Cerebellar nuclear complex (tissue), 1 donor: ENCODE measurements around the gene MTCL3.
A peak's percentile ranks its signal among the peaks of the same experiment; 100 is the strongest.

Experiments
- DNase-seq, 2 experiments: peaks; one replicate each; lab custom pipeline; 2025; lab: John Stamatoyannopoulos, UW

The MTCL3 gene

DNA sequence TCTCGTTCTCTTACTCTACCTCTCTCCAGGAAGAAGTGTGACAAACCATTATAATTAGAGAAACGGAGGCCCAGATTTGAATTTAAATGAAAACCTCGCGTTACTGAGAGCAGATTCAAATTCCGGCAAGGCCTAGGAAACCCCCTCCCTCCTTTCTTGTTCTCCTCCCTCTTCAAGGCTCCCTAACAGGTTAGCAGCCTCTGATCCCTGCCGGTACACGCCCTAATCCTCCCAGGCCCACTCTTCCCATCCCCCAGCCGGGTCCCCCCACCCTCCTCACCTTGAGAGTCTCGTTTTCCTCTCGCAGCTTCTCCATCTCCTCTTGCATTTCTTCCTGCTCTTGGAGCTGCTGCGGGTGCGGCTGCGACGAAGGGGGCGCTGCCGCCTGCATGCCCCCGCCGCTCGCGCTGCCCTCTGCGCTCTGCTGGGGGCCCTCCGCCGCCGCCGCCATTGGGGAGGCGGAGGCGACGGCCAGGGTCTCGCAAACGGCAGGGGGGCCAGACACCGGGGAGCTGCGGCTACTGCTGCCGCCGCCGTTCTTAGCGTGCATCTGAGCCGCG is 3.8 kb downstream of the MTCL3 start:
- no peak for DNase-seq

- DNase-seq = peak in 1 of 2 experiments; percentile 19
Observed at GRCh38 chr6:127514773-127515227, 4.3 kb downstream of the MTCL3 start.

DNA sequence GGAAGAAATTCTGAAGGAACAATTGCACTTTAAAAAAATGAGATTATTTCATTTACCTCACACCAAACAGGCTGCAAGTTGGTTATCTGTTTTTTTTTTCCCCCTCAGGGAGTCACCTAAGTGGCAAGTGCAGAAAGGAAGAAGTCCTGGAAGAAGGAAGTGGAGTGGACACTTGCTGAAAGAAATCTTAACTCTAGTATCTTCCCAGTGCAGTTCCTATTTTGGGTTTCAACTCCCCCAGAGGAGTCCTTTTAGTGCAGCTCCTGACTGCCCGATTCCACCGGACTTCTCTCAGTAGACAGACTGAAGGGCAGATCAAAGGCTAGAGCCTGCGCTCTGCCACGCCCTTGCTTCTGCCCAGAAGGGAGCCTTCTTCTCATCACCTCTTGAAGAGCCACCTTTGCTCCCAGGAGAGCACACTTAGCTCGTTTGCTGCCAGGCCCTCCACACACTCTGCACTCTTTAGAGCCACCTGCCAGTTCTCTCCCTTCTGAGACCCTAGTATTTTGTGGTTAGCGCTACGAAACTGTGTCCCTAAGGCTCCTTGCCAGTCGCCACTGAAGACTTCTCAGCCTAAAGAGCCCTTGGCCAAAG is 4.9 kb downstream of the MTCL3 start:
- no peak for DNase-seq

- no peak for DNase-seq
Observed at GRCh38 chr6:127513425-127513824, 5.7 kb downstream of the MTCL3 start.

DNA sequence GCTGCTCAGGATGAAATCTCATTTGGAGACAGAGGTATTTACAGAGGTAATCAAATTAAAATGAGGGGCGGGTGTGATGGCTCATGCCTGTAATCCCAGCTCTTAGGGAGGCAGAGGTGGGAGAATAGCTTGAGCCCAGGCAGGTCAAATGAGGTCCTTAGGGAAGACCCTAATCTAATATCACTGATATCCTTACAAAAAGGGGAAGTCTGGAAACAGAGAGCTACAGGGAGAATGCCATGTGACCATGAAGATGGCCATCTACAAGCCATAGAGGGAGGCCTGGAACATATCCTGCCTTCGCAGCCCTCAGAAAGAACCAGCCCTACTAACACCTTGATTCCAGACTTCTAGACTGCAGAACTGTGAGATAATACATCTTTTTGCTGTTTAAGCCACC is 8.3 kb downstream of the MTCL3 start:
- DNase-seq = no peak

DNA sequence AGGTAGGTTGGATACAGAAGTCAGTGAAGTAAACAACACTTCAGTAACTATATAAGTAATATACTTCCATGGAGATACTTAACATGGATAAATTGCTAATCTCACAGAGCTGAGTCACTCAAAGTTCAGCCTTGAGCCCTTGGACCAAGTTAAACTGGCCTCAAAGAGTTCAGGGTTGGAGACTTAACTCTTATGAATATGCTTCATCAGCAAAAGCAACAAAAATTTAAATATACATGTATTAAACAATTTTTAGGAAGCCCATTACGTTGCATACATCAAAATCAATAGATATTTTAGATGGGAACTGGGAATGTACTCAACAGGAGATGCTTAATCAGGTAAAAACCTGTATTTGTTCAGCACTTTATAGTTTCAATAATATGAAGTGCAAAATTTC is 12.2 kb downstream of the MTCL3 start:
- no peak for DNase-seq

GRCh38 chr6:127503022-127503421 is 16.1 kb downstream of the MTCL3 start:
- DNase-seq = no peak

GRCh38 chr6:127497410-127497809 is 21.7 kb downstream of the MTCL3 start:
- DNase-seq = no peak

DNA sequence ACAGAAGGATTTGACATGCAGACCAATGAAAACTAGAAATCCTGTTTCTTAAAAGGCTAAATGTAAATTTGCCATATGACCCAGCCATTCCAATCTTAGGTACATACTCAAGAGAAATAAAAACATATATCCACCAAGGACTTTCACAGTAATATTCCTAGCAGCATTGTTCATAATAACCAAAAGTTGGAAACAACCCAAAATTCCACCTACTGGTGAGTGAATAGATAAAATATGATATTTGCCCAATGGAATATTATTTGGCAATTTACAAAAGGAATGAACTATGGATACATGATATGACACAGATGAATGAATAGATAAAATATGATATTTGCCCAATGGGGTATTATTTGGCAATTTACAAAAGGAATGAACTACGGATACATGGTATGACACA is 22.7 kb downstream of the MTCL3 start:
- DNase-seq = no peak

- DNase-seq = no peak
Observed at GRCh38 chr6:127494240-127494767, 24.8 kb downstream of the MTCL3 start.

DNA sequence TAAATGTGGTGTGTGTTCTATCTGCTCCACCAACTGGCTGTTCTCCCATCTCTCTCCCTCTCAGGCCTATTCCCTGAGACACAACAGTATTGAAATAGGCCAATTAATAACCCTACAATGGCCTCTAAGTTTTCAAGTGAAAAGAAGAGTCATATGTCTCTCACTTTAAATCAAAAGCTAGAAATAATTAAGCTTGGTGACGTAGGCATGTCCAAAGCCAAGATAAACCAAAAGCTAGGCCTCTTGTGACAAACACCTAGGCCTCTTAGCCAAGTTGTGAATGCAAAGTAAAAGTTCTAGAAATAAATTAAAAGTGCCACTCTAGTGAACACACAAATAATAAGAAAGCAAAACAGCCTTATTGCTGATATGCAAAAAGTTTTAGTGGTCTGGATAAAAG is 29.9 kb downstream of the MTCL3 start:
- DNase-seq = no peak

DNA sequence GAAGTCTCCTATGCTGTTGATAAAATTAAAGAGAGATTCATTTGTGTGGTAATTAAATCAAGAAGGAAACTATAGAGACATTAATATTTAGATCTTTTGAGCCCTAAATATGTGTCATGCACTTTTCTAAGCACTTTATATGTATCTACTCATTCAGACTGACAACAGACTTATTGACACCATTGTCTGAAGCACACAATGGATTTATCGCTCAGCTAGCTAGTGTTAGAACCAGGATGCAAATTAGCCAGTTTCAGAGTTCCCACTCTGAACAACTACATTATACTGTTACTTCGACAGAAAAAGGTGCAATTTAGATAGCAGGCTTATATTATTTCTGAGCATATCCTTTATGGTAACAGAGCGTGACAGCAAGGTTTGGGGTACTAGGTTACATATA is 32.2 kb downstream of the MTCL3 start:
- no peak for DNase-seq

DNA sequence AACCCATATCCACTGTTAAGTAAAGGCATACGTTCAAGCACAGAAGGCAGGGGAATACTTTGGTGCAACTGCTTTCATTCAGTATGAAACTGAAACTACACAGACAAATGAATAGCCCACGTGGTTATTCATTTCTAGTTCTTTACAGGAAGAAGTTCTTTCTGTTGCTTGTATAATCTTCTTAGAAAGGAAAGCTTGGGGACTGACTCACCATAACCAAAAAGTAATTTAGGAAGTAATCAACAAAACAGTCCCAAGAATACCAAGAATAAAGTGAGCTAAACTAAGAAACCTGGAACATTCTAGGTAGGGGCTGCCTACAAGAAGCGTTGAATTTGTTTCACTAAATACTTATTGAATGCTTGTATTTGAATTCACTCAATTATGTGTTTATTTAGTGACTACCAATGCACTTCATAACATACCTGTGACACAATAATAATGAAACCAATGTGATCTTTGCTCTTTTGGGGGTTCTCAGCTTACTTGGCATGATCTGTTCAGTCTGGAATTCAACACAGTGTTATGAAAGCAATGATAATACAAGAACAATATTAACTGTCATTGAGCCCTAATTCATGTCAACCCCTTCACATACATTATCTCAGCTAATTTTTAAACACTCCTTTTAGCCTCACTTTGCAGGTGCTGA is 34.8 kb downstream of the MTCL3 start:
- DNase-seq = no peak

- DNase-seq = no peak
Observed at GRCh38 chr6:127483399-127484055, 35.6 kb downstream of the MTCL3 start.

DNA sequence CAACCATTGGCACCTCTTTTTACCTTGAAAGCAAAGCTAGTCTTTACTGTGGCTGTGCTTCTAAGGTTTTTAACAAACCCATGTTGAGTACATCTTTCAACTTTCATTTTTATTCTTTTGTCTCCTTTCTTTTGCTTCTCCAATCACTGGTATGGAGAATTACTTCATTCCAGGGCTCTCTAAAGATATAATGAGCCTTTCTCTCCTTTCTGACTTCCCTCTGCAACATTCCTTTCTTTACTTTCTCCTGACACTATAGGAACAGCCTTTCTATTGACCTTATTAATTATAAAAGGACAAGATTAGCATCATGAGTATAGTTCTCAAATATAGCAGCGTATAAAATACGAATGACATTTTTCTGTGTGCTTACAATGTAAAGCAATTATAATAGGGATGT is 36.8 kb downstream of the MTCL3 start:
- DNase-seq = no peak

DNA sequence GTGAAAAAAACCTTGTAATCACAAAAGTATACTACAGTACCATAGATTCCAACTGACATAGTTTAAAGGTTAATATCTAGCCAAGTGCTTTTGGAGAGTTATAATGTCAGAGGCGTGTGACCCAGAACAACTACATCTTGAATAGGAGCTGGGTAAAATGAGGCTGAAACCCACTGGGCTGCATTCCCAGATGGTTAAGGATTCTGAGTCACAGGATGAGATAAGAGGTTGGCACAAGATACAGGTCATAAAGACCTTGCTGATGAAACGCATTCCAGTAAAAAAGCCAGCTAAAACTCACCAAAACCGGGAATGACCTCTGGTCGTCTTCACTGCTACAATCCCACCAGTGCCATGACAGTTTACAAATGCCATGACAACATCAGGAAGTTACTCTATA is 37.5 kb downstream of the MTCL3 start:
- no peak for DNase-seq

- DNase-seq = no peak
Observed at GRCh38 chr6:127481111-127481510, 38.0 kb downstream of the MTCL3 start.

DNA sequence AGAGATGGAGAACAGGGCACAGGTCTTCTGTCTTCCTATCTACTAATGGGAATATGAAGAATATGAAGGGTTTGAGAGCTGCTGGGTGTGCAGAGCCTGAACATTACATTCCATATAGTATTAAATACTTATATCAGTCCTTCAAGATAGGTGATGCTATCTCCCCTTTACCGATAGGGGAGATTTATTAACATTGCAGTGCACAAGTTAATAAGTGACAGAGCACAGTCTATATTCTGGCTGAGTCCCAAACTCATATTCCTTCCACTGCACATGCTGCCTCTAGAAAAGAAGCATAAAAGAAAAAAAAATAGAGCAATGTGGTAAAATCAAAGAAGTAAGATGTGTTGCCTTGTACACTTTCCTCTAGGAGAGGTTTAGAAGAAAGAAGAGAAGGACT is 41.5 kb downstream of the MTCL3 start:
- DNase-seq = no peak

GRCh38 chr6:127475823-127476176 is 43.3 kb downstream of the MTCL3 start:
- no peak for DNase-seq

DNA sequence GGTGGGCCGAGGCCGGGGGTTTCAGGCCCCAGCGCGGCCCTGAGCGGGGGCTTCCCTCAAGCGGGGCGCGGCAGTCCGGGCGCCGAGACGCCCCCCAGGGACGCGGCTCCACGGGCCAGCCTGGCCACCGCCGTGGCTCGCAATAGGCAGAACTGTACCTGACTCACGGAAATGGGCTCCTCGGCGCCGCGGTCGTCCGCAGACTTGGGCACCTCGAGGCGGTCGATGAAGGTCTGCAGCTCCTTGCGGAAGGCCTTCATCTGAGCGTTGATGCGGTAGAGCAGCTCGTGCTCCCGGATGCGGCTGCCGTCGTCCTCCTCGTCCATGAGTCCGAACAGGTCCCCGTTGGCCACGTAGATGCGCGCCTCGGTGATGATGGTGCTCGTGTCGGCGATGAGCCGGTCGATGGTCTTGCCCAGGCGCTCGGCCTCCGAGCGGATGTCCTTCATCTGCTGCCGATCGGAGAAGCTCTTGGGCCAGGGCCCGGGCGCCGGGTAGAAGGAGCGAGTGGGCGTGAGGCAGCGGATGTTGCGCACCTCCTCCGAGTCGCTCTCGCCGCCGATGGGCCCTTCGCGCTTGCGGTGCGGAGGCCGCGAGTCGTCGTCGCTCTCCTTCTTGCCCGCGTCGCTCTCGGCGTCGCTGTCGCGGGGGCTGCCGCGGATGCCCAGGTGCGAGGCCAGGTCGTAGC is 43.9 kb downstream of the MTCL3 start:
- DNase-seq = no peak

- no peak for DNase-seq
Observed at GRCh38 chr6:127471379-127472255, 47.5 kb downstream of the MTCL3 start.
